Hematopoietic multipotent progenitor cell treated with erythropoietin and hydrocortisone succinate and interleukin-3 and kit ligand, for 17 days (in vitro differentiated cells): ENCODE results near the gene NUTM2D.
"Not testable (repeated sequence)": the region's sequence is repeated elsewhere in the genome, so short reads cannot be mapped to it uniquely, and the experiment has no call there.

Experiments used
- DNase-seq: peaks from one replicate; pipeline ENCODE4 v3.0.0-alpha.2; 2015; ENCODE audit warnings: low spot score

The NUTM2D gene

GRCh38 chr10:87379115-87379514 is 21.6 kb downstream of the NUTM2D start:
- not testable (repeated sequence) for DNase-seq

DNA sequence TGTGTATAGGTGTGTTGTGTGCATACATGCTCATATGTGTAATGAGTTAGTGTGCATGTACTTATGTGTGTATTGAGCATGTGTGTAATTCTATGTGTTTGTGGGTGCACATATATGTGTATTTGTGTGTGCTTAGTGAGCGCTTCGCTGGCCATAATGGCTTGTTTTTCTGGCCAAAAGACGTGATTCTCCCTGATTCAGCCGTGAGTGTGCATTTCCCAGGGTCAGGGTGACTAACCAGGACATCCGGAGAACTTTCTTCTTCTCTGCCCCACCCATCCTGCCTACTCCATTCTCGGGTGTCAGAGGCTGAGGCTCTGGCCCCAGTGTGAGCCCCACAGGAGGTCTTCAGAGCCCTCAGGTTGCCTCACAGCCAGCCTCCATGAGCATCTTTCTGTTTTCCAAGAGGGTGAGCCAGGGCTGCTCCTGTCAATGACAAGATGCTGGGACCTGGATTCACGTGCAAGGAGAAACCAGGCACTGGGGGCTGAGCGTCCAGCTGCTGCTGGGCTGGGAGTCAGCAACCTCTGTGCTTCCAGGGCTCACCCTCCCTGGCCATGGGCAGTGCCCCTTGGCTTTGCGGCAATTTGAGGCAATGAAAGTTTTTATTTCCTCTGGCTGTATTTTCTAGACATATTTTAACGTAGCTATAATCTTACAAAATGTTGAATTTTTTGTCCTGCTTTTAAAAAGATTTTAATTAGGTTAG is 25.8 kb downstream of the NUTM2D start:
- DNase-seq: not testable (repeated sequence)

DNA sequence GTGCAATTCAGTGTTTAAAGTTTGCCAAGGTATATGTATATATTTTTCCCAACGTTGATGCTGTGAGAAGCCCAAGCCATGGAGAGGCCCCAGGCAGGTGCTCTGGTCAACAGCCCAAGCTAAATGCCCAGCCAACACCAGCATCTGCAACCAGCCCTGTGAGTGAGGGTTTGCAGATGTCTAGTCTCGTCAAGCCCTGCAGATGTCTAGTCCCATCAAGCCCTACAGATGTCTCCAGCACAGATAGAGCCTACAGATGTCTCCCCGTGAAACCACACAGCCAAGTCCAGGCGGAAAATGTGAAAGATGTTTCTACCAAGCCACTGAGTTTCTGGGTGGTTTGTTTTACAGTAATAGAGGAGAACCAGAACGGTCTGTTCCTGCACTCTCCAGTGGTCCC is 26.7 kb downstream of the NUTM2D start:
- DNase-seq: not testable (repeated sequence)

DNA sequence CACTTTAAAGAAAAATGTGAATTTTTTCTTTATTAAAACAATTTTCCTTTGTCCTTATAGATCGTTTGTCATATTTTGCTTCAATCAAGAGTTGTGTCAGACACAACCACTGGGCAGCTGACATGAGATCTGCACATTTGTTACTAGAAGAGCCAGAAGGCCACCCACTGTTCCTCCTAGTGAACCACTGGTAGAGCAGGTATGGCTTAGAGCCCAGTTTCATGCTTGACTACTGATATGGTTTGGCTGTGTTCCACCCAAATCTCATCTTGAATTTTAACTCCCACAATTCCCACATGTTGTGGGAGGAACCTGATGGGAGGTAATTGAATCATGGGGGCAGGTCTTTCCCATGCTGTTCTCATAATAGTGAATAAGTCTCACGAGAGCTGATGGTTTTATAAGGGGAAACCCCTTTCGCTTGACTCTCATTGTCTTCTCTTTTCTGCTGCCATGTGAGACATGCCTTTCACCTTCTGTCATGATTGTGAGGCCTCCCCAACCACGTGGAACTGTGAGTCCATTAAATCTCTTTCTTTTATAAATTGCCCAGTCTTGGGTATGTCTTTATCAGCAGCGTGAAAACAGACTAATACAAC is 28.3 kb downstream of the NUTM2D start:
- not testable (repeated sequence) for DNase-seq

GRCh38 chr10:87391360-87391759 is 33.8 kb downstream of the NUTM2D start:
- not testable (repeated sequence) for DNase-seq

GRCh38 chr10:87396206-87396605 is 38.7 kb downstream of the NUTM2D start:
- DNase-seq: not testable (repeated sequence)

DNA sequence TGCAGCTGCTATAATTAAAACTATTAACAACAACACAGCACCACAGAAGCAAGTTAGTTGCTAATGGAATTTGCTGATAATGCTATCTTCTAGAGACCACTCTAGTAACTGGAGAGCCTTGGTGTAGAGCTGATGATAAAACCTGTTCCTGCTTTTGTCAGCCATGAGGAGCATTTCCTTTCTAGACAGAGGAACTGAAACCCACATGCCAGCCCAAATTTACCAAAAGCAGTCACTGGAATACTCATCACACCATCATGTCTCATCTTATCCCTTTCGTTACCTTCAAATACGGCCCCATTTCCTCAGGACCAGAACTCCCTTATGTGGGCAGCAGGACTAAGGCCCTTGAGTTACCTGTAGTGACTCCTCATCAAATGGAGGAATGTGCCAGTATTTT is 40.9 kb downstream of the NUTM2D start:
- DNase-seq: not testable (repeated sequence)

- DNase-seq: not testable (repeated sequence)
Measured at GRCh38 chr10:87407516-87408467, 50.2 kb downstream of the NUTM2D start.

- DNase-seq: not testable (repeated sequence)
Measured at GRCh38 chr10:87413921-87414320, 56.4 kb downstream of the NUTM2D start.
